BLaER1 (cell line): Measurements from ENCODE around the gene SPATA3.
"Not testable (repeated sequence)": the region's sequence is repeated elsewhere in the genome, so short reads cannot be mapped to it uniquely, and the experiment has no call there.

ENCODE experiments used
- H3K27ac ChIP-seq: shearing (Covaris generic); formaldehyde crosslinking; 2 replicates; pipeline ENCODE4 v1.8.1; 2022
- H3K27me3 ChIP-seq: shearing (Covaris generic); formaldehyde crosslinking; 2 replicates; pipeline ENCODE4 v1.8.1; 2022
- H3K36me3 ChIP-seq: shearing (Covaris generic); formaldehyde crosslinking; 2 replicates; pipeline ENCODE4 v1.8.1; 2022
- H3K4me1 ChIP-seq: shearing (Covaris generic); formaldehyde crosslinking; 2 replicates; pipeline ENCODE4 v1.8.1; 2022
- H3K4me2 ChIP-seq: shearing (Covaris generic); formaldehyde crosslinking; 2 replicates; pipeline ENCODE4 v1.8.1; 2022
- H3K4me3 ChIP-seq: shearing (Covaris generic); formaldehyde crosslinking; 2 replicates; pipeline ENCODE4 v1.8.1; 2022
- H3K9ac ChIP-seq: shearing (Covaris generic); formaldehyde crosslinking; 2 replicates; pipeline ENCODE4 v1.8.1; 2022
- H3K9me3 ChIP-seq: shearing (Covaris generic); formaldehyde crosslinking; 2 replicates; pipeline ENCODE4 v1.8.1; 2022
- H4K20me1 ChIP-seq: shearing (Covaris generic); formaldehyde crosslinking; 2 replicates; pipeline ENCODE4 v1.8.1; 2022
- Cebpa-rat ChIP-seq: shearing (Covaris generic); IDR thresholded peaks from 2 replicates; pipeline ENCODE4 v1.8.1; 2022

Gene SPATA3

GRCh38 chr2:231018184-231018583 lies 22.3 kb downstream of the SPATA3 start:
- Histone ChIP-seq H3K27me3 (no peaks in the 10 kb centered on the region), H3K4me2 (no peak overlapping the region), H3K4me1 (no peaks in the 10 kb centered on the region), H4K20me1 (no peaks in the 10 kb centered on the region), H3K9ac (no peak overlapping the region), H3K9me3 (no peaks in the 10 kb centered on the region), H3K36me3 (no peaks in the 10 kb centered on the region), H3K27ac (no peak overlapping the region), H3K4me3 (no peak overlapping the region)
- no peak for TF ChIP-seq Cebpa-rat

GRCh38 chr2:231025059-231025458 lies 29.1 kb downstream of the SPATA3 start:
- not testable (repeated sequence) for H3K4me2 ChIP-seq, H3K9me3 ChIP-seq, H3K36me3 ChIP-seq, H3K4me1 ChIP-seq, H3K27me3 ChIP-seq, H4K20me1 ChIP-seq, H3K9ac ChIP-seq, H3K27ac ChIP-seq, H3K4me3 ChIP-seq

- Histone ChIP-seq H3K4me1 (no peaks in the 10 kb centered on the region), H3K4me3 (no peak overlapping the region), H3K27me3 (no peaks in the 10 kb centered on the region), H3K4me2 (no peak overlapping the region), H3K27ac (no peak overlapping the region), H3K9ac (no peak overlapping the region), H4K20me1 (no peaks in the 10 kb centered on the region), H3K9me3 (no peaks in the 10 kb centered on the region), H3K36me3 (no peaks in the 10 kb centered on the region)
- no peak for TF ChIP-seq Cebpa-rat
Measured at GRCh38 chr2:231028889-231029288, 33.0 kb downstream of the SPATA3 start.

GRCh38 chr2:231029563-231029962 lies 33.6 kb downstream of the SPATA3 start:
- Histone ChIP-seq H3K36me3 (no peaks in the 10 kb centered on the region), H4K20me1 (no peaks in the 10 kb centered on the region), H3K4me2 (no peak overlapping the region), H3K27me3 (peaks cover under 1% of the 10 kb centered on the region; the same call in 1 of the 2 replicates), H3K4me3 (no peak overlapping the region), H3K4me1 (no peaks in the 10 kb centered on the region), H3K9me3 (no peaks in the 10 kb centered on the region), H3K9ac (no peak overlapping the region), H3K27ac (no peak overlapping the region)
- no peak for TF ChIP-seq Cebpa-rat

- H3K4me3 ChIP-seq: no peak overlapping the region
Measured at GRCh38 chr2:231030725-231031124, 34.8 kb downstream of the SPATA3 start.

GRCh38 chr2:231032575-231033140 lies 36.7 kb downstream of the SPATA3 start:
- no peaks in the 10 kb centered on the region for H3K9me3 ChIP-seq
- no peak overlapping the region for H3K27ac ChIP-seq

More at GRCh38 chr2:231030725-231031124, 34.8 kb downstream of the SPATA3 start:
- Histone ChIP-seq H3K27me3 (peaks cover 12% of the 10 kb centered on the region), H3K27ac (no peak overlapping the region), H4K20me1 (no peaks in the 10 kb centered on the region), H3K9ac (no peak overlapping the region), H3K36me3 (no peaks in the 10 kb centered on the region), H3K9me3 (no peaks in the 10 kb centered on the region), H3K4me1 (no peaks in the 10 kb centered on the region), H3K4me2 (no peak overlapping the region)
- TF ChIP-seq Cebpa-rat: no peak

GRCh38 chr2:231033147-231034132 lies 37.5 kb downstream of the SPATA3 start:
- no peaks in the 10 kb centered on the region for H3K4me1 ChIP-seq
- no peak overlapping the region for H3K9ac ChIP-seq
- H3K4me3 ChIP-seq: no peak overlapping the region
- no peak overlapping the region for H3K27ac ChIP-seq
- H3K27me3 ChIP-seq: peaks cover 39% of the 10 kb centered on the region
- no peak overlapping the region for H3K4me2 ChIP-seq
- H3K36me3 ChIP-seq: no peaks in the 10 kb centered on the region
- H4K20me1 ChIP-seq: peaks cover 12% of the 10 kb centered on the region; the same call in 1 of the 2 replicates
- TF ChIP-seq Cebpa-rat: no peak
- H3K9me3 ChIP-seq: no peaks in the 10 kb centered on the region

More at GRCh38 chr2:231032575-231033140, 36.7 kb downstream of the SPATA3 start:
- Histone ChIP-seq H3K36me3 (no peaks in the 10 kb centered on the region), H3K4me2 (no peak overlapping the region), H3K4me3 (no peak overlapping the region), H3K27me3 (peaks cover 31% of the 10 kb centered on the region), H3K9ac (no peak overlapping the region), H3K4me1 (no peaks in the 10 kb centered on the region), H4K20me1 (peaks cover 12% of the 10 kb centered on the region; the same call in 1 of the 2 replicates)
- TF ChIP-seq Cebpa-rat: no peak

- no peaks in the 10 kb centered on the region for H3K36me3 ChIP-seq
- no peak for TF ChIP-seq Cebpa-rat
- H3K4me3 ChIP-seq: no peak overlapping the region
- no peak overlapping the region for H3K4me2 ChIP-seq
- H3K27me3 ChIP-seq: peaks cover 48% of the 10 kb centered on the region
- peaks cover 12% of the 10 kb centered on the region; the same call in 1 of the 2 replicates for H4K20me1 ChIP-seq
- no peak overlapping the region for H3K27ac ChIP-seq
- H3K9me3 ChIP-seq: no peaks in the 10 kb centered on the region
- H3K4me1 ChIP-seq: no peaks in the 10 kb centered on the region
- no peak overlapping the region for H3K9ac ChIP-seq
Measured at GRCh38 chr2:231034291-231034882, 38.5 kb downstream of the SPATA3 start.

- H3K27me3 ChIP-seq: peaks cover 61% of the 10 kb centered on the region
- no peak overlapping the region for H3K27ac ChIP-seq
- H4K20me1 ChIP-seq: peaks cover 12% of the 10 kb centered on the region; the same call in 1 of the 2 replicates
- H3K36me3 ChIP-seq: no peaks in the 10 kb centered on the region
- no peak for TF ChIP-seq Cebpa-rat
- H3K4me2 ChIP-seq: no peak overlapping the region
- H3K4me1 ChIP-seq: 0 out of 2 replicates have a peak, but pooled peaks cover 4% of the 10 kb centered on the region
- no peak overlapping the region for H3K9ac ChIP-seq
- no peaks in the 10 kb centered on the region for H3K9me3 ChIP-seq
- no peak overlapping the region for H3K4me3 ChIP-seq
Measured at GRCh38 chr2:231036131-231036530, 40.2 kb downstream of the SPATA3 start.
